ENCODE data around the gene ARFGAP3.

Gene ARFGAP3

DNA sequence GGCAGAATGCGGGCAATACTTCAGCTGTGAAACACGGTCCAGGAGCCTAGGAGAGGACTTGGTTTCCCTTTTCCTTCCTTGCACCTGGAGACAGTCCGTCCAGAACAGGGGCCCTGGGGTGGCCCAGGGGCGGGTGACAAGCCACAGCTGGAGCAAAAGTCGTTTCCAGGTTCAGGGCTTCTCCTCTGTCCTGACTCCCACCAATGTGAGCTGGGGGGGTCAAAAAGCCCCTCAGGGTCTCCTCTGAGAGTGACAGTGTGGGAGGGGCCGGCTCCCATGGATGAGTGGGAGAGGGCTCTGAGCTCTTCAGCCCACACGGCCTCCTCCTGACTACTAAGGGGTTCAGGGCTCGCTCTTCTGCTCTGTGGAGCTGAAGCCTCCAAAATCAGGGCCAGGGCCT is 20.1 kb upstream of the ARFGAP3 start:
- TF ChIP-seq, protein P1, sequence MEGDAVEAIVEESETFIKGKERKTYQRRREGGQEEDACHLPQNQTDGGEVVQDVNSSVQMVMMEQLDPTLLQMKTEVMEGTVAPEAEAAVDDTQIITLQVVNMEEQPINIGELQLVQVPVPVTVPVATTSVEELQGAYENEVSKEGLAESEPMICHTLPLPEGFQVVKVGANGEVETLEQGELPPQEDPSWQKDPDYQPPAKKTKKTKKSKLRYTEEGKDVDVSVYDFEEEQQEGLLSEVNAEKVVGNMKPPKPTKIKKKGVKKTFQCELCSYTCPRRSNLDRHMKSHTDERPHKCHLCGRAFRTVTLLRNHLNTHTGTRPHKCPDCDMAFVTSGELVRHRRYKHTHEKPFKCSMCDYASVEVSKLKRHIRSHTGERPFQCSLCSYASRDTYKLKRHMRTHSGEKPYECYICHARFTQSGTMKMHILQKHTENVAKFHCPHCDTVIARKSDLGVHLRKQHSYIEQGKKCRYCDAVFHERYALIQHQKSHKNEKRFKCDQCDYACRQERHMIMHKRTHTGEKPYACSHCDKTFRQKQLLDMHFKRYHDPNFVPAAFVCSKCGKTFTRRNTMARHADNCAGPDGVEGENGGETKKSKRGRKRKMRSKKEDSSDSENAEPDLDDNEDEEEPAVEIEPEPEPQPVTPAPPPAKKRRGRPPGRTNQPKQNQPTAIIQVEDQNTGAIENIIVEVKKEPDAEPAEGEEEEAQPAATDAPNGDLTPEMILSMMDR (IDR thresholded peaks at IDR 0.05) = no peak

DNA sequence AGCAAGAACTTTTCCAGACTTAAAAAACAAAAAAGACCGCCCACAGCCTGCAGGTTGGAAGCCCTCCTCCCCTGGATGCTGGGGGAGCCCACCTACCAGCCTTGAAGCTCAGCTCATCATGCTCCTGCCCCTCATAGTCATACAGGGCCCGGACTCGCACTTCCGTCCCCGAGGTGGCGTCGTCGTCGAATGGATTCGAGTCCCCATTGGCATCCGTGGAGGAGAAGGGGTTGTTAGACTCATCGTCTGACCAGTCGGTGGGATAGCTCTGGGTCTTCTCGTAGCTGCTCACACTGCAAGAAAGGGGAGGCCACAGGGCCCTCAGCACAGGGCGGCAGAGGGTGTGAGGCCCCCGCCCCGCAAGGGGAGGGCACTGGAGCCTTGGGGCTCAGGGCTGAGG is 19.0 kb upstream of the ARFGAP3 start:
- TF ChIP-seq, protein P1 (IDR thresholded peaks at IDR 0.05) = no peak

DNA sequence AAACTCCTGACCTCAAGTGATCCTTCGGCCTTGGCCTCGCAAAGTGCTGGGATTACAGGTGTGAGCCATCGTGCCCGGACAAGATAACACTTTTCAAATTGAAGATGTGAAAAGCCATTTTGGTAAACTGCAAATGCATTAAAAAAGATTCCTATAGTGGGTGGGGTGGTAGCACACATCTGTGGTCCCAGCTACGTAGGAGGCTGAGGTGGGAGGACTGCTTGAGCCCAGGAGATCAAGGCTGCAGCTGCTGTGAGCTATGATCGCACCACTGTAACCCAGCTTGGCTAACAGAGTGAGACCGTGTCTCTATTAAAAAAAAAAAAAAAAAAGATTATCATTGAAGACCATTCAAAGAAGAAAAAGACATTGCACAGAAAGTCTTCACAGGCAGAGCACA is 16.9 kb upstream of the ARFGAP3 start:
- TF ChIP-seq, protein P1 (IDR thresholded peaks at IDR 0.05) = no peak

DNA sequence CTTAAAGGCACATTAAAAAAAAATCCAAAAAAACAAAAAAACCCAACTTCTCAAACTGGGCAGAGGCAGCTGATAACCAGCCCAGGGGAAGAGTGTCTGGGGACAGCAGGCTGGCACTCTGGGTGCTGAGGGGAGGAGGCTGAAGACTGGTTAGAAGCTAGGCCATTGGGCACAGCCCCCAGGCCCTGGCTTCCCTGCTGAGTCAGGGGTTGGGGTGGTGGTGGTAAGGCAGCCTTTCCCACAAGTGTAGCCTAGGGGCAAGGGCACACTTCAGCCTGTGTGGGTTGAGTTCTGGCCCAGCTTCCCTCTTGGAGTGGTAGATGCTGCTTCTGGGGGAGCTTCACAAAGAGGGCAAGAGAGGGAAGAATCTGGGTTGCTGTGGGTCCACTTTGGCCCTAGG is 16.3 kb upstream of the ARFGAP3 start:
- TF ChIP-seq, protein P1 (IDR thresholded peaks at IDR 0.05) = no peak

DNA sequence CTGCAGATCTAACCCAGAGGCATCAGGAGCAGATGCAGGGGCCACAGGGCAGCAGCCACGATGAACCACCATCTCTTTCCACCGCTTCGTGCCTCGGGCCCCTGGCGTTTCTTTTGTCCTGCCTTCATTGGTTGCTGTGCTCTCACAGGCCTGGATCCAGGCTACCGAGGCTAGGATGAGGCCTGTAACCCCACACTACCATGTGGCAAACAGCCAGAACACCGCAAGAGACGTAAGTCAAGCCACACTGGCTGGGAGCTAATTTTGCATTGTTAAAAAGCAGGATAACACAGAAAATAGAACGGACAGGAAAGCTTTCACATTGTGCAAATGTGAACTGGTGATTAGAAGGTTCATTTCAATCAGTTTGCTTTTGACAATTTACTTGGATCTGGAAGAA is 15.7 kb upstream of the ARFGAP3 start:
- TF ChIP-seq, protein P1 (IDR thresholded peaks at IDR 0.05) = no peak

DNA sequence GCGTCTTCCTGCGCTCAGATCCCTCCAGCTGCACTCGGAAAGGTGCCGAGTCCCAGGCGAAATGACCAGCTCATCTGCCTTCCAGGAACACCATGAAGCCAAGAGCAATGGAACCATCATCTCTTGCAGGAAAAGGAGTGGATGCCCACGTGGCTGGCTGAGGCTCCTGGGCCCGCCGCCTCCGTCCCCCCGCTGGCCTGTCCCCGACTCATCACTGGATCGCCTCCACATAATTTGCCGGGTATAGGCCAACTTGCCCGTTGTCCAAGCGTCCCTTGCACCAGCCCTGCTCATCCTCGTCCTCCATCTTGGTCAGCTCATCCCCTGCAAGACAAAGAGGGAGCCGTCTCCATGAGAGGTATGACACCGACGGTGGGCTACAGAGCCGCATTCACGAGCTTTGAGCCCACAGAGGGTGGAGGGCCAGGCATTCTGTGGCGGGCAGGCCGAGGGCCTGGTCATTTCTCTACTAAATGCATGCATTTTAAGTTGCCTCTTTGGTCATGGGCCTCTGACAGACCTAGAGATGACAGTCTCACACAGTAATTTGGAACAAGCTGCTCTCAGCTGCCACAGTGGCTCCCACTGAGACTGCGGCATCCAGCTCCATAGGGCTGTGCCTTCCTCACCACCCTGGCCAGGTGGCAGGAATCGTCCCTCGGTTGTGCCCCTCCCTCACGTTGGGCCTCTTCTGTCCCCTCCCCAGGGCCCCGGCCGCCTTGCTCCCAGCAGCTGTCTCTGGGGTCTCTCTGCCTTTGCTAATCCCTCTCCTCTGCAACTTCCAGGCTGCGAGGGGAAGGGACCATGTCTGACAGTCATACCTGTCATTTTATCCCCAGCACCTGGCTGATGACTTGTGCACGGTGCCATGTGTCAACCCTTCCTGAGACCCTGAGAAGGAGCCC is 14.3 kb upstream of the ARFGAP3 start:
- TF ChIP-seq, protein P1 (IDR thresholded peaks at IDR 0.05) = no peak

DNA sequence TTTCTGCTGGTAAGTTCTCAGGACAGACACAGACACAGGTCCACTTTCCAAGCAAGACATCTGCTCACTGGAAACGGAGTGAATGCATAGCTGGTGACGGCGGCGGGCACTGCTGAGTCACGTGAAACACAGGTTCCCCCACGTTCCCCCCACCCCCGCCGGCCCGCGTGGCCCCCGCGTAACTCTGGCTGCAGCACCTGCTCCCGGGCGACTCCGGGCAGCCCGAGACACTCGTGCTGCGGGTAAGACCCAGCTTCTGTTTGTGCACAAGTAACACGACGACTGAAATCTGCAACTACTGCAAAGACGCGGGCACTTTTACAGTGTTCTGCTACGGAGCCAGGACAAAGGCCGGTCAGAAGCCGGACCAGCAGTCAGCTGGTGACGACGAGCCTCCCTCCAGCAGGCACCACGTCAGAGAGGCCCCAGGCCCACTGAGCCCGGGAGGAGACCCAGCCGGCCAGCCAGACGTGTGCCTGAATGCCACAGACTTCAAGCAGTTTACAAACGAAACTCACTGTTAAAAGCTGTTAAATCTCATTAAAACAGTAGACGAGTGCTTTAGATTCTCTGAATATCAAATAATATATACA is 12.9 kb upstream of the ARFGAP3 start:
- TF ChIP-seq, protein P1 (IDR thresholded peaks at IDR 0.05) = no peak

Measured in LNCAP (cell line).